ENCODE measurements around the gene RGL4.

RGL4 gene

GRCh38 chr22:23684561-23685031 is 6.2 kb upstream of the RGL4 start:
- TF ChIP-seq CTCF (IDR thresholded peaks at IDR 0.05; ENCODE audit: low read depth, low read length, missing control alignments): no peak
- Histone ChIP-seq H3K27ac (no peak overlapping the region), H3K4me3 (ENCODE audit: low read depth, low read length) (no peak overlapping the region), H3K36me3 (replicated peaks) (no peaks in the 10 kb centered on the region), H3K27me3 (replicated peaks) (no peaks in the 10 kb centered on the region)
- in situ Hi-C loops (cut with HindIII; ENCODE audit: low pct_ligation_motif_present, low sequenced_read_pairs): no loop called here
- peak; percentile 7 for DNase-seq

- no peak for DNase-seq
- Histone ChIP-seq H3K36me3 (replicated peaks) (no peaks in the 10 kb centered on the region), H3K27ac (no peak overlapping the region), H3K27me3 (replicated peaks) (no peaks in the 10 kb centered on the region), H3K4me3 (ENCODE audit: low read depth, low read length) (no peak overlapping the region)
- in situ Hi-C loops (cut with HindIII; ENCODE audit: low pct_ligation_motif_present, low sequenced_read_pairs): no loop called here
- no peak for TF ChIP-seq CTCF (IDR thresholded peaks at IDR 0.05; ENCODE audit: low read depth, low read length, missing control alignments)
Measured at GRCh38 chr22:23685205-23685784, 5.5 kb upstream of the RGL4 start.

- no peak for DNase-seq
- in situ Hi-C loops (cut with HindIII; ENCODE audit: low pct_ligation_motif_present, low sequenced_read_pairs): no loop called here
Measured at GRCh38 chr22:23686416-23687024, 4.3 kb upstream of the RGL4 start.

GRCh38 chr22:23688121-23688520 is 2.7 kb upstream of the RGL4 start:
- Histone ChIP-seq H3K36me3 (replicated peaks) (no peaks in the 10 kb centered on the region), H3K27ac (no peak overlapping the region), H3K27me3 (replicated peaks) (no peaks in the 10 kb centered on the region), H3K4me3 (ENCODE audit: low read depth, low read length) (no peak overlapping the region)
- no peak for DNase-seq
- in situ Hi-C loops (cut with HindIII; ENCODE audit: low pct_ligation_motif_present, low sequenced_read_pairs): no loop called here
- no peak for TF ChIP-seq CTCF (IDR thresholded peaks at IDR 0.05; ENCODE audit: low read depth, low read length, missing control alignments)

More at GRCh38 chr22:23686416-23687024, 4.3 kb upstream of the RGL4 start:
- Histone ChIP-seq H3K36me3 (replicated peaks) (no peaks in the 10 kb centered on the region), H3K27me3 (replicated peaks) (no peaks in the 10 kb centered on the region), H3K27ac (no peak overlapping the region), H3K4me3 (ENCODE audit: low read depth, low read length) (no peak overlapping the region)
- no peak for TF ChIP-seq CTCF (IDR thresholded peaks at IDR 0.05; ENCODE audit: low read depth, low read length, missing control alignments)

- Histone ChIP-seq H3K36me3 (replicated peaks) (peaks cover 1% of the 10 kb centered on the region), H3K27me3 (replicated peaks) (no peaks in the 10 kb centered on the region), H3K4me3 (ENCODE audit: low read depth, low read length) (no peak overlapping the region), H3K27ac (no peak overlapping the region)
- in situ Hi-C loops (cut with HindIII; ENCODE audit: low pct_ligation_motif_present, low sequenced_read_pairs): no loop called here
- TF ChIP-seq CTCF (IDR thresholded peaks at IDR 0.05; ENCODE audit: low read depth, low read length, missing control alignments): no peak
- no peak for DNase-seq
Measured at GRCh38 chr22:23688571-23688970, 2.2 kb upstream of the RGL4 start.

GRCh38 chr22:23689414-23689813 is 1.4 kb upstream of the RGL4 start:
- in situ Hi-C loops (cut with HindIII; ENCODE audit: low pct_ligation_motif_present, low sequenced_read_pairs): no loop called here
- Histone ChIP-seq H3K4me3 (ENCODE audit: low read depth, low read length) (no peak overlapping the region), H3K27me3 (replicated peaks) (no peaks in the 10 kb centered on the region), H3K27ac (no peak overlapping the region), H3K36me3 (replicated peaks) (peaks cover 10% of the 10 kb centered on the region)
- TF ChIP-seq CTCF (IDR thresholded peaks at IDR 0.05; ENCODE audit: low read depth, low read length, missing control alignments): no peak
- no peak for DNase-seq
